Progenitor cell of endocrine pancreas (in vitro differentiated cells): ENCODE data around the gene CHST13. TPM values are rescaled to one million over a fixed set of nuclear protein-coding genes. Genes with fewer than 3 reads are reported as not detected.
A peak's percentile ranks its signal among the peaks of the same experiment; 100 is the strongest.

ENCODE experiments used
- DNase-seq: peaks from one replicate; pipeline ENCODE4 v3.0.0; 2021; ENCODE audit warnings: low spot score; ENCODE audit not compliant: unreplicated experiment
- H3K27ac Mint-ChIP-seq: 2 replicates; pipeline ENCODE4 v1.8.0; 2021; ENCODE audit warnings: mild to moderate bottlenecking, moderate library complexity, mixed read lengths
- H3K27me3 Mint-ChIP-seq: 2 replicates; pipeline ENCODE4 v1.8.0; 2021; ENCODE audit warnings: mixed read lengths
- H3K36me3 Mint-ChIP-seq: 2 replicates; pipeline ENCODE4 v1.8.0; 2022; ENCODE audit warnings: mixed read lengths; ENCODE audit not compliant: insufficient read depth
- H3K4me1 Mint-ChIP-seq: 2 replicates; pipeline ENCODE4 v1.8.0; 2021; ENCODE audit warnings: low read depth, mixed read lengths
- H3K4me3 Mint-ChIP-seq: 2 replicates; pipeline ENCODE4 v1.8.0; 2021; ENCODE audit warnings: low read depth, mild to moderate bottlenecking, moderate library complexity, mixed read lengths
- H3K9me3 Mint-ChIP-seq: 2 replicates; pipeline ENCODE4 v1.8.0; 2021; ENCODE audit warnings: low read depth, mixed read lengths
- total RNA-seq: library from RNA; stranded (reverse); gene quantifications from 2 replicates; pipeline ENCODE4 v1.2.1, GENCODE V29; 2021
- TF ChIP-seq, protein P1 (sequence below): fragments of 200-600 bp; sonication (generic); IDR thresholded peaks from one replicate; pipeline ENCODE4 v1.5.0; 2021; ENCODE audit warnings: antibody characterized with exemption, mild to moderate bottlenecking; ENCODE audit not compliant: unreplicated experiment

Gene CHST13
- total RNA-seq, 1 donor from 2014 or later: 0.36 TPM

DNA sequence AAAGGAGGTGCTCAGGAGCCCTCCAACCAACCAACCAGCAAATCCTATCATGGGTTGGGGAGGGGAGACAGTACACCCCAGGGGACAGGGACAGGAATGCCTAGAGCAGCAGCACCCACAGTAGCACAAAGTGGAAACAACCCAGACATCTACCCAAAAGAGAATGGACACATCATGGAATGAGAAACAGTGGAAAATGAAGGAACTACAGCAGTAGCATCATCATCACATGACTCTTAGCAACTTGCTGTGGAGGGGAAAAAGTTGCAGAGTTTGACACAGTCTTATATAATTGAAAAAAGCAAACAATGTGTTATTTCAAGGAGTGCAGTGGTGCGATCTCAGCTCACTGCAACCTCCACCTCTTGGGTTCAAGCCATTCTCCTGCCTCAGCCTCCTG lies 23.8 kb downstream of the CHST13 start:
- no peaks in the 10 kb centered on the region for H3K9me3 Mint-ChIP-seq
- no peak for DNase-seq
- H3K4me3 Mint-ChIP-seq: no peak overlapping the region
- no peaks in the 10 kb centered on the region for H3K36me3 Mint-ChIP-seq
- TF ChIP-seq, protein P1, sequence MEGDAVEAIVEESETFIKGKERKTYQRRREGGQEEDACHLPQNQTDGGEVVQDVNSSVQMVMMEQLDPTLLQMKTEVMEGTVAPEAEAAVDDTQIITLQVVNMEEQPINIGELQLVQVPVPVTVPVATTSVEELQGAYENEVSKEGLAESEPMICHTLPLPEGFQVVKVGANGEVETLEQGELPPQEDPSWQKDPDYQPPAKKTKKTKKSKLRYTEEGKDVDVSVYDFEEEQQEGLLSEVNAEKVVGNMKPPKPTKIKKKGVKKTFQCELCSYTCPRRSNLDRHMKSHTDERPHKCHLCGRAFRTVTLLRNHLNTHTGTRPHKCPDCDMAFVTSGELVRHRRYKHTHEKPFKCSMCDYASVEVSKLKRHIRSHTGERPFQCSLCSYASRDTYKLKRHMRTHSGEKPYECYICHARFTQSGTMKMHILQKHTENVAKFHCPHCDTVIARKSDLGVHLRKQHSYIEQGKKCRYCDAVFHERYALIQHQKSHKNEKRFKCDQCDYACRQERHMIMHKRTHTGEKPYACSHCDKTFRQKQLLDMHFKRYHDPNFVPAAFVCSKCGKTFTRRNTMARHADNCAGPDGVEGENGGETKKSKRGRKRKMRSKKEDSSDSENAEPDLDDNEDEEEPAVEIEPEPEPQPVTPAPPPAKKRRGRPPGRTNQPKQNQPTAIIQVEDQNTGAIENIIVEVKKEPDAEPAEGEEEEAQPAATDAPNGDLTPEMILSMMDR: no peak
- H3K27ac Mint-ChIP-seq: no peak overlapping the region
- peaks cover 5% of the 10 kb centered on the region for H3K4me1 Mint-ChIP-seq
- H3K27me3 Mint-ChIP-seq: peaks cover 13% of the 10 kb centered on the region

DNA sequence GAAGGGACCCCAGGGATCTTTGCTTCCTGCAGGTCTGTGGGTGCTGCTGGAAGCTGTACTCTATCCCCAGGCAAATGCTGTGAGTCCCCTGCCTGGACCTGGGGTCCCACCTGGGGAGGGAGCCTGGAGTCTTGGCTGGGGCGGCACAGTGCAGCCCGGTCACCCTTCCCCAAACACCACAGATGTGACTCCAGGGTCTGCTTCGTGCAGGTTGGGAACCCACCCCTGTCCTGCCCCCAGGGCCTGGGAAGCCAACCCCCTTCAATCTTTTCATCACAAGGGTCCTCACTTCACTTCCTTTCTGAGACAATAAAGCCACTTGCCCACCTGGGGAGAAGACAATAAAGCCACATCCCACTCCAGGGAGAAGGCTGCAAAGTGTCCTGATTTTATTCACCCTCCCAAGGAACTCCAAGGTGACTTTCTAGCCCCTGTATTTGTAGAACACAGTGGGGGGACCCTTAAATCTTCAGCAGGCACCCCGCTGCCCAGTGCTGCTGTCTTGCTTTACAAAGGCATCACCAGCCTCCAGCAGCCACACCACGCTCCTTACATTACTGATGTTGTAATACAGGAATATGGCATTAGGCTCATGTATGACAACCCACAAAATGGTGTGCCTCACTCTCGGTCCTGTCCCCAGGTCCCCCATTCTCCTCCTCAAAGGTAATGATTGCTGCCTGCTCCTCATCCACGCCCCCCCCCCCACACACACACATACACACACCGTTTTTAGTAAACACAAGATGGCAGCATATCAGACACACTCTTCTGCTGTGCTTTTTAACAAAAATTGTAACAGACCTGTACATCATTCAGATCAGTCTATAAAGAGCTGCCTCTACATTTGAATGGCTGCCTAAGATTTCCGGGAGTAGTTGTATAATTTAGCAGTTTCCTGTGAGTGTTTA lies 24.9 kb downstream of the CHST13 start:
- peak; percentile 6 for DNase-seq
- no peak overlapping the region for H3K4me3 Mint-ChIP-seq
- no peaks in the 10 kb centered on the region for H3K36me3 Mint-ChIP-seq
- H3K27me3 Mint-ChIP-seq: peaks cover 16% of the 10 kb centered on the region
- H3K4me1 Mint-ChIP-seq: peaks cover 2% of the 10 kb centered on the region
- TF ChIP-seq, protein P1: no peak
- H3K9me3 Mint-ChIP-seq: no peaks in the 10 kb centered on the region
- H3K27ac Mint-ChIP-seq: no peak overlapping the region

DNA sequence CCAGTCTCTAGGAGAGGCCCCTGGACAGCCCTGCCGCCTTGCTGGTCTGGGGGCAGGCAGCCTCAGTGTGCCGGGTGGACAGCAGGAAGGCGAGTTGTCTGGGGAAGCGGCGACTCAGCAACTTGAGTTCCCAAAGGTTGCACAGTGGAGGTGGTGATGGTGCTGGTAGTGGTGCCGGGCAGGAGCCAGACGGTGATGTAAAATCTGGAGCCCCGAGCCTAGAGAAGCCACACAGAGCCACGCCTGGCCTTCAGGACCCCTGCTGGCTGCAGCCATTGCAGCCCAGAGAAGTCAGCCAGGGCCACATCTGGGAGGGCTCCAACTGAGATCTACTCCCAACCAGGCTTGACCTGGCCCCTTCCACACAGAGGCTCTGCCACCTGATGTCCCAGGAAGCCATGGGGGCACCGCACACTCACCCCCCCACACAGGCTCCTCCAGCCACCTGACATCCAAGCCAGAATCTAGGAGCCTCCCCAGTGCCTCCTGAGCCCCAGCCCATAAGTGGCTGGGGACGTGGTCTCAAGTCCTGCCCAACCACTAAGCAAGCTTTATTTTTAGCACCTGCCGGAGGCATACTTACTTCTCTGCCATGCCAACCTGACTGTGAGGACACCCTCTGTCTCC lies 26.0 kb downstream of the CHST13 start:
- Mint-ChIP-seq H3K4me1 (no peaks in the 10 kb centered on the region), H3K27me3 (peaks cover 16% of the 10 kb centered on the region), H3K9me3 (no peaks in the 10 kb centered on the region), H3K36me3 (no peaks in the 10 kb centered on the region), H3K4me3 (no peak overlapping the region), H3K27ac (no peak overlapping the region)
- DNase-seq: no peak
- TF ChIP-seq, protein P1: no peak

DNA sequence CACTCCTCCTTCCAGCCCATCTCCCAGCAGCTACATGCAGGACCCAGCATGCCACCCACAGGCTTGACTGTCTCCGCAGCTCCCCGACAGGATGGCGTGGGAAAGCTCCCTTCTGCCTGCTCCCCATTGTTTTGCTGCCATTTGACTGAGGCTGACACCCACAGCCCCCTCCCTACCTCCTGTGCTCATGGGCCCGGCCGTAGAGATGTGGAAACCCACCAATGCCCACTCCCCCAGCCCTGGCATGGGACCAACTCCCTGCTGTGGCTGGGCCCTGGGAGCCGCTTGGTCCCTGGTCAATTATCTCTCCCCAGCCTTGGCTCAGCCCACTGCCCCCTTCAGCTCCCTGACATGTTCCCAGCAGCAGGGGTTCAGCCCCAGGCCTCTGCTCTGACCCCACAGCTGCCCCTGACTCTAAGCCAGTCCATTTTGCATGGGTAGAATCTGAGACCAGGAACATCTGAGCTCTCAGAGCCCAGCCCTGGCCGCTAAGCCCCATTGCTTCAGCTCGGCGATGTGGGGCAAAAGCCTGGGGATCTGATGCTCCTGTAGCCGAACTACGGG lies 26.6 kb downstream of the CHST13 start:
- TF ChIP-seq, protein P1: no peak
- peaks cover 16% of the 10 kb centered on the region for H3K27me3 Mint-ChIP-seq
- no peaks in the 10 kb centered on the region for H3K36me3 Mint-ChIP-seq
- H3K27ac Mint-ChIP-seq: no peak overlapping the region
- H3K4me3 Mint-ChIP-seq: no peak overlapping the region
- no peaks in the 10 kb centered on the region for H3K9me3 Mint-ChIP-seq
- no peaks in the 10 kb centered on the region for H3K4me1 Mint-ChIP-seq
- DNase-seq: peak; percentile 7

DNA sequence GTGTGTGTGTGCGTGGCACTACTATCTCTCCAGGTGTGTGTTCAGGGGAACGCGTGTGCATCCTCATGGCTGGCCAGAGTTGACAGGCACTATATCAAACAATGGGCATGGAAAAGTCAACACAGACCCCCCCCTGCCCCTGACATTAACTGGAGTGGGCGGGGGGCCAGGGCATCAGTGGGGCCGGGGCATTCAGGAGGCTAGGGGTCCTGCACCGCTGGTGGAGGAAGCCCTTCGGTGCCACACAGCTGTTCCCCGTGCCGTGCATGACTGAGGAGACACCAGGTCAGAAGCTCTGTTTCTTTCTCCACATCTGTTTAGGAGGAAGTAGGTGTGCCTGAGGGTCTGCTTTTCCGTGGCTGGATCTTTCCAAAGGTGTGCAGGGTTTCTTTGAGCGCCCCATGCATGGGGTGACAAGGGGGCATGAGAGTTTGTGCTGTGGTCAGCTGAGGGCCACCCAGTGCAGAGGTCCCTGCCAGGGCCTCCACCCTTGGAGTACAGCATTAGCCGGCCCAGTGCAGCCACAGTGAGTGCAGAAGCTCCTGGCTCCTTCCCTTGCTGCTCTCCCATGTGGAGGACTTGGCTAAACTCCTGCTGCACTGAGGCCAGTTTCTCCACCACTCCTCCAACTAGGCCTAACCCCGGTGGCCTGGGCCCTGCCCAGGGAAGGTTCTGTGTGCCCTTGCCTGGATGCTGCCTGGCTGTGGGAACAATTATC lies 27.3 kb downstream of the CHST13 start:
- DNase-seq: peak; percentile 7
- no peaks in the 10 kb centered on the region for H3K4me1 Mint-ChIP-seq

More for the DNA sequence above, 27.3 kb downstream of the CHST13 start:
- TF ChIP-seq, protein P1: no peak
- H3K36me3 Mint-ChIP-seq: no peaks in the 10 kb centered on the region
- H3K27me3 Mint-ChIP-seq: peaks cover 16% of the 10 kb centered on the region
- no peak overlapping the region for H3K27ac Mint-ChIP-seq
- H3K9me3 Mint-ChIP-seq: no peaks in the 10 kb centered on the region
- no peak overlapping the region for H3K4me3 Mint-ChIP-seq
